K562 (cell line): ENCODE measurements around the gene SESN3. TPM values are rescaled to one million over a fixed set of nuclear protein-coding genes. Genes with fewer than 3 reads are reported as not detected.

ENCODE experiments used
- E2F6 ChIP-seq, 2 experiments: IDR thresholded peaks; 2 replicates each; pipeline ENCODE4 v1.6.1; 2011; ENCODE audit warnings: borderline replicate concordance in 1 of 2, control low read depth in 1 of 2, low read depth in 1 of 2, low read length in 1 of 2, mild to moderate bottlenecking in 1 of 2, mixed read lengths in 1 of 2, moderate library complexity in 1 of 2; ENCODE audit not compliant: insufficient read depth in 1 of 2, insufficient read length in 1 of 2, poor library complexity in 1 of 2, severe bottlenecking in 1 of 2; ENCODE audit errors: extremely low read depth in 1 of 2
- FOS ChIP-seq: IDR thresholded peaks from 3 replicates; pipeline ENCODE4 v1.6.1; 2011; ENCODE audit not compliant: insufficient read length; ENCODE audit errors: extremely low read depth
- FOXM1 ChIP-seq, 2 experiments: fragments of 450-650 bp in 1 of 2; sonication (generic) in 1 of 2; formaldehyde crosslinking in 1 of 2; IDR thresholded peaks; 2 replicates each; pipeline versions ENCODE4 v1.6.1 to v1.9.0; 2017 to 2022; ENCODE audit warnings: low read depth in 2 of 2, mild to moderate bottlenecking in 2 of 2, missing genetic modification reagents in 1 of 2, moderate library complexity in 1 of 2
- GTF2A2 ChIP-seq: IDR thresholded peaks from 2 replicates; pipeline ENCODE4 v1.6.1; 2016; ENCODE audit warnings: mild to moderate bottlenecking, missing genetic modification characterization, missing compliant biosample characterization
- HNRNPLL ChIP-seq: fragments of 200-400 bp; formaldehyde crosslinking; IDR thresholded peaks from 2 replicates; pipeline ENCODE4 v1.6.1; 2017; ENCODE audit warnings: low read length, low read depth, mild to moderate bottlenecking; ENCODE audit not compliant: poor library complexity, severe bottlenecking
- NRF1 ChIP-seq, 2 experiments: fragments of 450-650 bp; IDR thresholded peaks in 1 of 2; conservative IDR thresholded peaks in 1 of 2; 2 replicates each; pipeline ENCODE4 v1.6.1; 2014; ENCODE audit warnings: mild to moderate bottlenecking in 2 of 2
- POLR2AphosphoS2 ChIP-seq: IDR thresholded peaks from 2 replicates; pipeline ENCODE4 v1.6.1; 2012; ENCODE audit warnings: low read length, improper control_type of control experiment
- POLR2B ChIP-seq: fragments of 450-650 bp; IDR thresholded peaks from 2 replicates; pipeline ENCODE4 v1.6.1; 2018; ENCODE audit warnings: low read depth; ENCODE audit not compliant: partially characterized antibody
- REST ChIP-seq, 2 experiments: fragments of 450-650 bp; formaldehyde crosslinking in 1 of 2; IDR thresholded peaks; 2 replicates each; pipeline versions ENCODE4 v1.4.0 to v1.6.1; 2014 to 2020; ENCODE audit warnings: mild to moderate bottlenecking in 2 of 2, borderline replicate concordance in 1 of 2, low read depth in 1 of 2
- SIRT6 ChIP-seq: IDR thresholded peaks from one replicate; pipeline ENCODE4 v1.6.1; 2012; ENCODE audit warnings: low read depth, mild to moderate bottlenecking, control low read depth, inconsistent platforms, low read length, moderate library complexity
- TEAD4 ChIP-seq, 2 experiments: sonication (generic) in 1 of 2; formaldehyde crosslinking in 1 of 2; IDR thresholded peaks; 2 replicates each; pipeline versions ENCODE4 v1.6.1 to v1.8.0; 2012 to 2022; ENCODE audit warnings: borderline replicate concordance in 1 of 2, inconsistent platforms in 1 of 2, low read length in 1 of 2, mild to moderate bottlenecking in 1 of 2, missing genetic modification reagents in 1 of 2
- polyA plus RNA-seq, 8 experiments: library from polyadenylated mRNA; depleted of rRNA in 4 of 8; stranded (reverse) in 5 of 8; unstranded in 3 of 8; fragments of >200 nt; fragmentation: Nextera tagmentation in 2 of 8; fragmentation: Illumina TruSeq in 1 of 8; extraction: Ambion mirVana in 2 of 8; extraction: Trizol in 1 of 8; gene quantifications; 2 replicates each; pipeline versions ENCODE4 v1.2.1 to v1.2.3, GENCODE V29; 2011 to 2014; ENCODE audit warnings: inconsistent platforms in 1 of 8, missing spikeins in 1 of 8
- total RNA-seq, 7 experiments: library from RNA; depleted of rRNA in 6 of 7; stranded (reverse); fragments of >200 nt in 6 of 7; fragmentation: Illumina TruSeq in 2 of 7; extraction: Trizol in 2 of 7; gene quantifications; 2 replicates each; pipeline versions ENCODE4 v1.2.1 to v1.2.3, GENCODE V29; 2011 to 2021; ENCODE audit warnings: low replicate concordance in 1 of 7

Gene SESN3
- total and polyA plus RNA-seq, 9 of the 15 experiments (the other 6 are each of a cell fraction or from before 2014, with no cell fraction given) = 0.44 to 2.6 (median 1.5) TPM

- TF ChIP-seq TEAD4 (IDR thresholded peaks at IDR 0.05; ENCODE audit: low read length) = 0 out of 2 replicates have a peak, but pooled peaks have one; percentile 22
- no peak for TF ChIP-seq TEAD4 (CRISPR knock-in tag; IDR thresholded peaks at IDR 0.05; ENCODE audit: borderline replicate concordance)
- peak; percentile 93 for TF ChIP-seq FOXM1 (IDR thresholded peaks at IDR 0.05; ENCODE audit: low read depth)
- TF ChIP-seq FOXM1 (CRISPR knock-in tag; IDR thresholded peaks at IDR 0.05; ENCODE audit: low read depth) = no peak
- no peak for TF ChIP-seq POLR2AphosphoS2
- peak; percentile 81 for TF ChIP-seq HNRNPLL
- TF ChIP-seq GTF2A2 (tag) = no peak
- no peak for TF ChIP-seq POLR2B
- peak; percentile 79 to 82 for TF ChIP-seq NRF1 (conservative IDR thresholded peaks at IDR 0.05 in 1 of 2, IDR thresholded peaks at IDR 0.05 in 1 of 2)
- no peak for TF ChIP-seq REST (IDR thresholded peaks at IDR 0.05; ENCODE audit: borderline replicate concordance)
- no peak for TF ChIP-seq REST (CRISPR knock-in tag; IDR thresholded peaks at IDR 0.05; ENCODE audit: low read depth)
- peak; percentile 85 for TF ChIP-seq FOS
- peak; percentile 4 to 21 for TF ChIP-seq E2F6 (IDR thresholded peaks at IDR 0.05; ENCODE audit: borderline replicate concordance in 1 of 2, extremely low read depth in 1 of 2, insufficient read depth in 1 of 2, insufficient read length in 1 of 2, low read depth in 1 of 2, low read length in 1 of 2, poor library complexity in 1 of 2, severe bottlenecking in 1 of 2)
- TF ChIP-seq SIRT6 = no peak
These were observed at the start of gene SESN3 (continued) for GRCh38 chr11:95231127-95231880.
